Measurements from ENCODE around the gene SPAG6. TPM values are rescaled to one million over a fixed set of nuclear protein-coding genes. Genes with fewer than 3 reads are reported as not detected.
A peak's percentile ranks its signal among the peaks of the same experiment; 100 is the strongest.

SPAG6 gene
- total RNA-seq, 2 experiments from 2014 or later: not detected

- no peak overlapping the region for H3K4me3 ChIP-seq (ENCODE audit: low read length)
- TF ChIP-seq CTCF (IDR thresholded peaks at IDR 0.05): no peak
- POLR2A ChIA-PET: interaction anchor here (0.7 to 3.8 kb wide), 4 partner anchors 20 to 816 kb away, joined by 3 to 26 read pairs (median 5); no protein-coding TSS in a partner anchor
- ATAC-seq (ENCODE audit: poor library complexity) (no peak), DNase-seq (no peak)
- H3K4me3 Mint-ChIP-seq: peak overlapping the region; percentile 27
- H3K27me3 ChIP-seq (ENCODE audit: control insufficient read depth in 1 of 2, insufficient read depth in 2 of 2, low read length in 2 of 2): peaks cover 50 to 98% of the 10 kb centered on the region in 2 experiments
- peaks cover 13% of the 10 kb centered on the region for H3K9me3 Mint-ChIP-seq
- H3K9me3 ChIP-seq (ENCODE audit: control insufficient read depth in 1 of 2, insufficient read depth in 1 of 2, low read length in 2 of 2): peaks cover 18 to 43% of the 10 kb centered on the region in 2 experiments
- no peak overlapping the region for H3K27ac ChIP-seq (ENCODE audit: low read depth in 1 of 2, low read length in 2 of 2)
- CTCF ChIA-PET: no interaction called here
- peaks cover 93% of the 10 kb centered on the region for H3K27me3 Mint-ChIP-seq
- H3K4me1 ChIP-seq (ENCODE audit: insufficient read depth, low read length): peaks cover 26% of the 10 kb centered on the region
- H3K27ac Mint-ChIP-seq: peak overlapping the region; percentile 32
- peaks cover 27% of the 10 kb centered on the region for H3K4me1 Mint-ChIP-seq (ENCODE audit: low read depth)
- intact Hi-C loops (cut with DNase I, micrococcal nuclease): loop anchor here in 1 of 2 experiments (5.0 kb wide), 3 partner anchors 90 to 825 kb away; no protein-coding TSS in a partner anchor
- peaks cover 5% of the 10 kb centered on the region for H3K36me3 Mint-ChIP-seq (ENCODE audit: low read depth)
- H3K36me3 ChIP-seq (ENCODE audit: insufficient read depth, low read length): no peaks in the 10 kb centered on the region
Measured at GRCh38 chr10:22342421-22342820, 2.9 kb upstream of the SPAG6 start.

GRCh38 chr10:22343731-22344130, 1.6 kb upstream of the SPAG6 start:
- POLR2A ChIA-PET: interaction anchor here (1.0 to 3.8 kb wide), 3 partner anchors 19 to 114 kb away, joined by 3 to 26 read pairs (median 4); no protein-coding TSS in a partner anchor
- ATAC-seq (ENCODE audit: poor library complexity): no peak
- peaks cover 5% of the 10 kb centered on the region for H3K36me3 Mint-ChIP-seq (ENCODE audit: low read depth)
- peak in 1 of 14 experiments; percentile 8 for DNase-seq
- H3K27ac ChIP-seq (ENCODE audit: low read depth in 1 of 2, low read length in 2 of 2): no peak overlapping the region
- CTCF ChIA-PET: interaction anchor here (1.1 to 1.2 kb wide), 2 partner anchors 115 to 848 kb away, joined by 4 to 6 read pairs; no protein-coding TSS in a partner anchor
- peaks cover 26% of the 10 kb centered on the region for H3K4me1 ChIP-seq (ENCODE audit: insufficient read depth, low read length)
- peak overlapping the region; percentile 17 for H3K4me3 Mint-ChIP-seq
- H3K9me3 ChIP-seq (ENCODE audit: control insufficient read depth in 1 of 2, insufficient read depth in 1 of 2, low read length in 2 of 2): peaks cover 18 to 32% of the 10 kb centered on the region in 2 experiments
- no peak overlapping the region for H3K4me3 ChIP-seq (ENCODE audit: low read length)
- no peak for TF ChIP-seq CTCF (IDR thresholded peaks at IDR 0.05)
- peak overlapping the region; percentile 12 for H3K27ac Mint-ChIP-seq
- H3K9me3 Mint-ChIP-seq: peaks cover 11% of the 10 kb centered on the region
- peaks cover 40 to 87% of the 10 kb centered on the region in 2 experiments for H3K27me3 ChIP-seq (ENCODE audit: control insufficient read depth in 1 of 2, insufficient read depth in 2 of 2, low read length in 2 of 2)
- H3K27me3 Mint-ChIP-seq: peaks cover 84% of the 10 kb centered on the region
- intact Hi-C loops (cut with DNase I, micrococcal nuclease): loop anchor here in 1 of 2 experiments (5.0 kb wide), 3 partner anchors 91 to 826 kb away; no protein-coding TSS in a partner anchor
- no peaks in the 10 kb centered on the region for H3K36me3 ChIP-seq (ENCODE audit: insufficient read depth, low read length)
- H3K4me1 Mint-ChIP-seq (ENCODE audit: low read depth): peaks cover 25% of the 10 kb centered on the region

GRCh38 chr10:22344249-22344648, 1.0 kb upstream of the SPAG6 start:
- CTCF ChIA-PET: interaction anchor here (0.9 to 1.2 kb wide), 4 partner anchors 12 to 848 kb away, joined by 3 to 6 read pairs (median 4); no protein-coding TSS in a partner anchor
- no peak overlapping the region for H3K27ac ChIP-seq (ENCODE audit: low read depth in 1 of 2, low read length in 2 of 2)
- Mint-ChIP-seq H3K9me3 (peaks cover 11% of the 10 kb centered on the region), H3K27me3 (peaks cover 80% of the 10 kb centered on the region), H3K27ac (peak overlapping the region; percentile 12), H3K4me1 (ENCODE audit: low read depth) (peaks cover 25% of the 10 kb centered on the region), H3K4me3 (peak overlapping the region; percentile 32), H3K36me3 (ENCODE audit: low read depth) (peaks cover 5% of the 10 kb centered on the region)
- H3K4me3 ChIP-seq (ENCODE audit: low read length): no peak overlapping the region
- no peak for ATAC-seq (ENCODE audit: poor library complexity)
- intact Hi-C loops (cut with DNase I, micrococcal nuclease): loop anchor here in 1 of 2 experiments (5.0 kb wide), 3 partner anchors 92 to 827 kb away; no protein-coding TSS in a partner anchor
- peaks cover 26% of the 10 kb centered on the region for H3K4me1 ChIP-seq (ENCODE audit: insufficient read depth, low read length)
- POLR2A ChIA-PET: interaction anchor here (1.1 to 3.8 kb wide), 5 partner anchors 20 to 819 kb away, joined by 4 to 26 read pairs (median 5); partner anchors contain the start of genes COMMD3 and SKIDA1
- TF ChIP-seq CTCF (IDR thresholded peaks at IDR 0.05): no peak
- H3K27me3 ChIP-seq (ENCODE audit: control insufficient read depth in 1 of 2, insufficient read depth in 2 of 2, low read length in 2 of 2): peaks cover 38 to 82% of the 10 kb centered on the region in 2 experiments
- DNase-seq: peak in 1 of 14 experiments; percentile 19
- no peaks in the 10 kb centered on the region for H3K36me3 ChIP-seq (ENCODE audit: insufficient read depth, low read length)
- H3K9me3 ChIP-seq (ENCODE audit: control insufficient read depth in 1 of 2, insufficient read depth in 1 of 2, low read length in 2 of 2): peaks cover 18 to 29% of the 10 kb centered on the region in 2 experiments

All from CD4-positive, alpha-beta T cell (primary cell).